ENCODE data around the gene TNFSF18.

TNFSF18 gene

DNA sequence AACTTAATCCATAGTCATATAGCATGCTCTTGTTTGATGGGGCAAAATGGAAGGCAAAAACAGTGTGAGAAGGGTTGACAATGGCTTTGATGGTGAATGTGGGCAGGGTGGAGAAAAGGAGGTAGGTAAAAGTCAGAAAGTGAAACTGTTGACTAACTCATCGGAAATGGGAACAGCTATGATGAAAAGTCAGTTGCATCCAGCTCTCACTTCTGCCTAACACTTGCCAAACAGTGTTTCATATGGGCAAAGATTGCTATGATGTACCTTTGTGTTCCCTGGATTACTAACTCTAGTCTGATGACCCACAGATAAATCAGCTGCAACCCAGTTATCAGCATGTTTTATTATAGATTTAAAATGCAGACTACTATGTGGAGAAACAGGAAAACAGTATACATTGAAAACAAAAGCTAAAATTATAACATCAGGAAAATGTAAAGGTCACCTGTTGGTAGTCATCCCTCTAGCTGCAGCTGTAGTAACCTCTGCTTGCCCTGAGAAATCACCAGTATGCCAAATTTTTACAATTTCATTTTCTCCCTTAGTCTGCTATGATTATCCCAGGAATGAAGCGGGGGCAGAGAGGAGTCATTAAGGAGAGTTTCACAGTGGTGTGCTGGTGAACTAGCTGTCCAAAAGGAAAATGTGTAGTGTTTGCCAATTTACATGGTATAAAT lies 11.7 kb downstream of the TNFSF18 start:
- DNase-seq (ENCODE audit: low read depth), result no peak

DNA sequence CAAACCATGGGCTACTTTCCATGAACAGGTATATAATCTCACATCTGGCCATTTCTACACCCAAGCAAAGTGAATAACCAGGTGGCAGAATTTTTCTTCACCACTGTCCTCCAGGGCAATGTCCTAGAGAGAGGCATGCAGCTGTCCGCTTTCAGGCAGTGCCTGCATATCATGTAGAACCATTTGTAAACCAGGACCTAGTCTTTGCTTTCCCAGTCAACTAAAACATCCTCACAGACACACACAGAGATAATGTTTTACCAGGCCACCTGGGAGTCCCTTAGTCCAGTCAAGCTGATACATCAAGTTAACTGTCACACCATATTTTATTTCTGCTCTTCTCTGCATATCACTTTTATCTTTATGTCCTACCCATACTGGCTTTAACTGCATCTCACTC lies 26.2 kb downstream of the TNFSF18 start:
- DNase-seq (ENCODE audit: low read depth), result no peak

DNA sequence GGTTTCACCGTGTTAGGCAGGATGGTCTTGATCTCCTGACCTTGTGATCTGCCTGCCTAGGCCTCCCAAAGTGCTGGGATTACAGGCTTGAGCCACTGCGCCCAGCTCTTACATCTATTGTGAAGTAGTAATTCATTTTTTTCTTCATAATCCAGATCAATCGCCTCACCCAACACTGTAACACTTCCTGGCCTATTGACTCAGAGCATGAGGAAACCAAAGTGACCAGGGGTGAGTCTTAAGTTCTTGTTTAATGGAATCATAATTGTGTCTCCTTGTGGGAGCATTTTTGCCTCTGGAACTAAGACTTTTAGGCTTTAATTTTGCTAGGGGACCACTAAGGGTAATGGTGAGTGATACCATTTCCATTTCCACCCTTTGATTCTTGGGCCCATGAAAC lies 27.4 kb downstream of the TNFSF18 start:
- no peak for DNase-seq (ENCODE audit: low read depth)

DNA sequence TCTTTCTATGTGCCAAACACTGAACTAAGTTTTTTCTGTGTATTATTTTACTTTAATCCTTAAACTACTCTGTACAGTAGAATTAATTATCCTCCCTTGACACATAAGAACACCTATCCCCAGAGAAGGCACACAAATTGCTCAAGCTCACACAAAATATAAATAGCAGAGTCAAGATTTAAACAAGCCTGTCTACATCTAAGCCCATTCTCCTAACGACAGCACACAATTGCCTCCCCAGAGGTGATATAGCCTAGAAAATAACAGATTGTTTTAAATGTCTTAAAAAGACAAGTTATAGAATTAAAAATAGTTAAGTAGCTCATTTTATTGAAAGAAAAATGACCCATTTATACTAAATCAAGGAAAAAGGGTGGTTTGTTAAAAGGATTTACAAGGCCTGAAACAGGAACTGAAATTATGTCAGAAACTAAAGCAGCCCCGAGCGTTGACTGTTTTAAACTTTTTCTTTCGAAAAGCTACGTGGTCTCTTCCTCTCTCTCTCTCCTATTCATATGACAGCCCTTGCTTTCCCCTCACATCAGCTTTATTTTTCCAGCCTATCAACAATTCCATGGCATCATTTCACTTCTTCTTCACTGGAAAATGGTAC lies 30.5 kb downstream of the TNFSF18 start:
- DNase-seq (ENCODE audit: low read depth), result no peak

DNA sequence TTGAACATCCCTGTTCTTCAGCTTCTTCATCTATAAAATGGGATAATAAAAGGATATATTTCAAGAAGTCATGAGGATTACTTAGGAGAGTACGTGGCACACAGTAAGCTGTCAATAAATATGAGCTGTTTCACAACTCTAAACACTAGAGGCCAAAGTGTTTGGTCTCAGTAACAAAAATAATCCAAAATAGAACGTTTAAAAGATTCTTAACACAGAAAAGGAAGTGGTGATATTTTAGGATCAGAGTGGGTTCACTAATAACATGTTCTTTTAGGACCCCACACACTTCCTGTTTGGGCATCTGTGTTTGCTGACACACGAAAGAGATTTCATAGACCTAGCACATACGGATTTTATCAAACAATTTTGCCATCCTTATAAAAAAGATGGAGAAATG lies 32.9 kb downstream of the TNFSF18 start:
- no peak for DNase-seq (ENCODE audit: low read depth)

DNA sequence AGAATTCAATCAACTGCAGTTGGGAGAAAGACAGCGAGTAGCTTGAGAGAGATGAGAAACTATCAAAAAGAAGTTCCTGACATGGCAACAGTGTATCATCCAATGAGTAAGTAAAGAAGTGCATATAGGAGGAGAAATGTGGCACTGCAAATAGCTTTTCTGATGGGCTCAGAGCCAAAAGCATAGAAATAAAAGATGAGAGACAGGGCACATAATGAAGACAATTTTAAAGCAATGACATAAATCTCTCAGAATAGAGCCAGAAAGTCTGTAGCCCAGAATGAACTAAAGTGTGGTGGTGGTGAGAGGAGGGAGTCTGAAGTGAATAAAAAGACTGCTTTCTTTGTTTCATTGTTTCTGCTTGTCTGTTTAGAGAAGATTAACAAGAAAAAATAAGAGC lies 34.3 kb downstream of the TNFSF18 start:
- DNase-seq (ENCODE audit: low read depth), result no peak

DNA sequence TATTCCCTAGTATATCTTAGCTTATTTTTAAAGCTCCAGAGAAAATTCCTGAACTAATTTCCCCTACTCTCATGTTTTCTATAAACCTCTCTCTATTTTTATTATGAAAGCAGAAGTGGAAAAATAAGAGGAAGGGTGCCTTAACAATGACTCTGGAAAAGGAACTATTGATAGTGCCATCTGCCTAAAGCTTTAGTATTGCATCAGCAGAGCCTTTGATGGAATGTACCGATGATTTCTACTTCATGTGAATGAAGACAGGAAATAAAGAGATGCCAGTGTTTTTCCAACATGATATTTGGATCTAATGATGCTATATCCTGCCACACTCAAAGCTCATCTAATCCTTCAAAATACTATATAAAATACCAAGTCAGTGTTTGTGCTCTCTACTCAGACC lies 35.1 kb downstream of the TNFSF18 start:
- DNase-seq (ENCODE audit: low read depth), result no peak

DNA sequence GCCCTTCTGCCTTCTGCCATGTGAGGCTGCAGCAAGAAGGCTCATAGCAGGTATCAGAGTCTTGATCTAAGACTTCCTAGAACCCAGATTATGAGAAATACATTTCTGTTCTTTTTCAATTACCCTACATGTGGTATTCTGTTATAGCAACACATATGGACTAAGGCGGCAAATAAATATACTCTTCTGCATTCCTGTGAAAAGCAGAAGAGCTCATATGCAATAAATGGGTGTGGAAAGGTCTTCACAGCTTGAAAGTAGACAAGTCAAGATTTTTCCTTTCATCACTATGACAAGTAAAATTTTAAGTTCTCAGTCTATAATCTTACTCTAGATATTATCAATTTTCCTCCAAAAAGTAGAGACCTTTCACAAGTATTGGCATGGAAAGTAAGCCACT lies 36.6 kb downstream of the TNFSF18 start:
- DNase-seq (ENCODE audit: low read depth), result no peak

DNA sequence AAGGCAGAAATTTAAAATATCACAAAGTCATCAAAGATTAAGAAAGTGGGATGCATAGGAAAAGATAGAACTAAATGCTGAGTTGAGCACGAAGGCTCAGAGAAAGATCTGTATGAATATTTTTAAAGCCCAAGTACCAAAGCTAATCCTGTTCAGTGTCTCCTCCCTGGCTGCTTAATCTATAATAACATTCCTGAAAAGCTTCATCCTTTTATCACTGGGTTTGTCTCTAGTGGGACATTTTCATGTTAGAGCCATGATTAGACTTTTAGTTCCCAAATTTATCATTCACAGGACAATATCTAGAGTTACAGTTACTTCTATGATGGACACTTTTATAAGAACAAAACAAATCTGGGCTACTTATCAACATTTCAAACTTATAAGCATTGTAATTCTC lies 38.6 kb downstream of the TNFSF18 start:
- DNase-seq (ENCODE audit: low read depth), result no peak

DNA sequence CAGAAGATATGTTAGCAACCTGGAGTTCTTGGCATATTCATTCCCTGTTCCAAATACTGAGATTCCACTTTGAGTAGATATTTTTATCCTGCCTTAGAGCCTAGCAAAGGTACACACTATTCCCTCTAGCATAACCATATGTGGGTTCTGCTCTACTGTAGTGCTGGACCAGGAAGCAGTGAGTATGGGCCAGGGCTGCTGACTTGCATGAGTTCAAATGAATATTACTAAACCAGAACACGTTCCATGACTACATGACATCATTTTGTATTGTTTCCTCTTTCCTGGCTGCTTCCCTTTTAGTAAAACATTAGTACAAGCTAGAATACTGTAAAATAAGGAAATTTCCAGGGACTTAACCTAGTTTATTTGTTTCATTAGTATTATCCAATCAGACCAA lies 41.1 kb downstream of the TNFSF18 start:
- DNase-seq (ENCODE audit: low read depth), result no peak

DNA sequence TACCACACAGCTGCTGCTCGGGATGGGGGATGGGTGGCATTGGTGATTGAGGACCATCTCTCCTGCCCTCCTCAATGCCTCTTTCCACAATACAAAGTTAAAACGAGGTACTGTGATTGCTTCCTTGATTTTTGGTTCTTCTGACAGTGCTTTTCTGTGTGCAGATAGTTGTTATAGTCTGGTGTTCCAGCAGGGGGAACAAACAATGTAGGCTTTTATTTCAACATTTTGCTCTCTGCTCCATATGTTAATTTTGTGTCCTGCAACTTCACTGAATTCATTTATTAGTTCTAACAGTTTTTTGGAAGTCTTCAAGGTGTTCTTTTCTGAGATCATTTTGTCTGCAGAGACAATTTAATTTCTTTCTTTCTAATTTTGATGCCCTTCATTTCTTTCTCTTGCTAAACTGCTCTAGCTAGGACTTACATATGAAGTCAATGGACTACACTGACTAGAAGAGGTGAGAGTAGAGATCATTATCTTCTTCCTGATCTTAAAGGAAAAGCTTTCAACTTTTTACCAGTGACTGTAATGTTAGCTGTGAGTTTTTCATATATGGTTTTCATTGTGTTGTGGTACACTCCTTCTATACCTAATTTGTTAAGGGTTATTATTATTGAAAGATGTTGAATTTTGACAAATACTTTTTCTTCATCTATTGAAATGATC lies 45.4 kb downstream of the TNFSF18 start:
- DNase-seq (ENCODE audit: low read depth), result no peak

DNA sequence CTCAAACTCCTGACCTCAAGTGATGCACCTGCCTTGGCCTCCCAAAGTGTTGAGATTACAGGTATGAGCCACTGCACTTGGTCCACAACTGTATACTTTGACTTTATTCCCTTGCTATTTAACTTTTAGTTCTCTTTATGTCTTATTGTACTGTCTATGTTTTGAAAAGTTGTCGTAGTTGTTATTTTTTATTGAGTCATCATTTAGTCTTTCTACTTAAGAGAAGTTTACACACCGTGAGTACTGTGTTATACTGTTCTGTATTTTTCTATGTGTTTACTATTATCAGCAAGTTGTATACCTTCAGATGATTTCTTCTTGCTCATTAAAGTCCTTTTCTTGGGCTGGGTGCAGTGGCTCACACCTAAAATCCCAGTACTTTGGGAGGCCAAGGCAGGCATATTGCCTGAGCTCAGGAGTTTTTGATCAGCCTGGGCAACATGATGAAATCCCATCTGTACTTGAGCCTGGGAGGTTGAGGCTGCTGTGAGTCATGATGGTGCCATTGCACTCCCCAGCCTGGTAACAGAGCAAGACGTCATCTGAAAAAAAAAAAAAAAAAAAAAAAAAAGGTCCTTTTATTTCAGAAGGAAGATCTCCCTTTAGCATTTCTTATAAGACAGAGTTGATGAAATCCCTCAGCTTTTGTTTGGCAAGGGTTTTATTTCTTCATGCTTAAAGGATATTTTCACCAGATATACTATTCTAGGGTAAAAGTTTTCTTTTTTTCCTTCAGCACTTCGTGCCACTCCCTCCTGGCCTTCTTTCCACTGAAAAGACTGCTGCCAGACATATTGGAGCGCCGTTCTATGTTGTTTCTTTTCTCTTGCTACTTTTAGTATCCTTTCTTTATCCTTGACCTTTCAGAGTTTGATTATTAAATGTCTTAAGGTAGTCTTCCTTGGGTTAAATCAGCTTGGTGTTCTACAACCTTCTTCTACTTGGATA lies 47.6 kb downstream of the TNFSF18 start:
- no peak for DNase-seq (ENCODE audit: low read depth)

DNA sequence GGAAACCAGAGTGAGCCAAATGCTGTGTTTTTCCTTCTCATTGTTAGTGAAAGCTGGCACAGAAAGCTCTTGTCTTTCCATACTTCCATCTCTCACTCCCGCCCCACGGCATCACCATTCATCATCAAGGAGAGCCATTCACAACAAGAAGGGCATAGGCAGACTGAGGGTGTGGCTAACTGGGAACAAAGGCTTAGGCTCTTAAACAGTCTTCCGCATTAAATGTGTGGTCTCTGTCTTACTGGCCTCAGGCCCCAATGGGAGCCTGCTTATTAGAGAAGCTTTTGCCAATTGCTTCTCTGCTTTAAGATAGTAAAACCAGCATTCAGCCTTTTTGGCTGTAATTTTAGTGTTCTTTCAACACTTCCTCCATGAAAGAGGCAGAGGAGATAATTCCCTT lies 51.4 kb downstream of the TNFSF18 start:
- DNase-seq (ENCODE audit: low read depth), result no peak

DNA sequence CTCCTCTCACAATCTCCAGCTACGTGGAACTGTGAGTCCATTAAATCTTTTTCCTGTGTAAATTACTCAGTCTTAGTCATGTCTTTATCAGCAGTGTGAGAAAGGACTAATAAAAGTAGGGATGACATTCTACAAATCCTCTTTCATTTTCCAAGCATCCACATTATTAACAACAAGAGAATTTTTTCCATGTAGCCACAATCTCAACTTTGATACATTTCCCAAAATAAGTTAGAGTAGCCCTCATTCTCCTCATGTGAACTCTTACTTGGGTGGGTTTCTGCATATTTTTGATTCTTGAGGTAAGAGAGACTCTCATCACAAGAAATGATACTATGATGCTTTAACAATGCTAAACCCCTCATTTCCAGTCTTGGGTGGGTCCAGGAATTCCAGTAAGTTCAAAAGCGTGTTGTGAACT lies 52.8 kb downstream of the TNFSF18 start:
- no peak for DNase-seq (ENCODE audit: low read depth)

DNA sequence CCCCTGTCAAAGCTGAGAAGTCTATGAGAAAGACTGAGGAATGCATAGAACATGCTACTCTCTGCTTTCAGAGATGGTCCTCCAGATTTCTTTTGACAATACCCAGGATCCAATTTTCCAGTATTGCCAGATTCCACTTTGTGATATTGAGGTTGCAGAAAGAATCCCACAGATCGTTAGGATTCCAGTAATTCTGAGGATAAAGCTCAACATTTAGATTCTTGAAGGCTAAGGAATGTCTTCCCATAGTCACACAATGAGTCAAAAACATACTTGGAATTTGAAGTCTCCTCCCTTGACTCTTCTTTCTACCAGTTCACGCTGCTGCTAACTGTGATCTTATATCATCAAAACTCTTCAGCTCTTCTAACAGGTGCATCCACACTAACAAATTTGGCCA lies 57.1 kb downstream of the TNFSF18 start:
- no peak for DNase-seq (ENCODE audit: low read depth)

DNA sequence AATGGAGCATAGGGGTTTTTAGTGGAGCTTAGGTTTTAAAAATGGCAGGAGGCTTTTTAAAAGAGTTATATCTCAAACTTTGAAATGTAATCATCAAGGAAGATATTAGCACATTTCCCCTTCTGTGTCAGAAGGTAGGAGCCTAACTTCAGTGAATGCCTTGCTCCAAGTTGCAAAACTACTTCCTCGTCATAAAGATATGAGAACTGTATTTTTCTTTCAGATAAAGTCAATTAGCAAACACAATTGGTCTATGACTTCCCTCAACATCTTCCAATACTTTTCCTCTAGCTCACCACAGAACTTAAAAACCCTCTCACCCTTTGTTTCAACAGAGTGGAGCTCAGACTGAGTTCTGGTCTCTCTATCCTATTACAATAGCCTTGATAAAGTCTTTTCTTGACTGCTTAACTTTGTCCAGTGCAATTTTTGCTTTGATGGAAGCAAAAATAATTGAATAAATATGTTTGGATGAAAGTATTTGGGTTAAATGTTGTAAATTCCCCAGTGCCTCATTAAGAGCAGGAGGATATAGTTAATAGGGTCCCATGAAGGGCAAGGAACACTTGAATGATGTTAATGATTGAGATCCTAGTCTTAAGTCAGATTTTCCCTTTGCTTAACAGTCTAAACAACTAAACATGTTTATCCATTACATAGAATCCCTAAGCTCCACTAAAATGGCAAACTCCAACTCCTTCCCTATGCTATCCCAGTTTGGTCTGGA lies 58.9 kb downstream of the TNFSF18 start:
- no peak for DNase-seq (ENCODE audit: low read depth)

DNA sequence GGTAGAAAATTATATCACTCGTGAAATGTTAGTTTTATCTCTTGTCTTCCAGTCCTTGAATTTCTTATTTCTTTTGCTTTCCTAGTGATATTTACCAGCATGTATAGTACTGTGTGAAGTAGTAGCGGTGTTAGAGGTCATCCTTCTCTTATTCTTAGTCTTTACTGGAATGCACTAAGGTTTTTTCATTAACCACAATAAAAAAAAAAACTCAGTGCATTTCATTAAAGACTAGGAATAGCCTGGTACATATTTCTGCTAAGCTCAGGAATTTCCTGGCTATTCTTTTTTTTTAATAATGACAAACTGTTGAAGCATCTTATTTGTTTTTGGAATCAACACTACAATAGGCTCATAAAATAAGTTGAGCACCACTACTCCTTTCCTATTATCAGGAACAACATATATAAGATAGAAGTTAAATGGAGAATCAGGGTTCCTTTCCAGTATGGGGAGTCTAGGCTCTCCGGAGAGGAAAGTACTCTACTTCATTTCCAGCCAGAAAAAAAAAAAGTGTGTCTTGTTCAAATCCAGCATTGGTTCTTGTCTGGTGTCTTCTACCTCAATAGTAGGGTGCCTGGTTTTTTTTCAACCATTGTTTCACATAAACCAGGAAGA lies 60.0 kb downstream of the TNFSF18 start:
- DNase-seq (ENCODE audit: low read depth), result no peak
